ENCODE results near the gene CPNE5.

DNA sequence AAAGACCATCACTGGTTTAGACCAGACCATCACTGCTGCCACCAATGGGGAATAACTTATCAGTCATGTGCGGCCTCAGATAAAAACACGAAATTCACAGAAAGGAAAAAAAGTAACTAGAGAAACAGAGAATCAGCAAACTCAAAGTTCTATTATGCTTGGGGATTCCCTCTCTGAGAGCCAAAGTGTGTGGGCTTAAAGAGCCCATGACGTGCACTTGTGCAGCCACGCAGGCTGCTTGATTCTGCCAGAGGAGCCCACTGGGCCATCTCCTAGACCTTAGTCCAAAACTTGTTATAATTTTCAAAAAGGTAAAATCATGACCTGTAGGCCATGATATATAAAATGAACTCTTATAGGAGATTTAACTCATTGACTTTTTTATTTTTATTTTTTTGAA is 126.4 kb downstream of the CPNE5 start:
- TF ChIP-seq, protein P1, sequence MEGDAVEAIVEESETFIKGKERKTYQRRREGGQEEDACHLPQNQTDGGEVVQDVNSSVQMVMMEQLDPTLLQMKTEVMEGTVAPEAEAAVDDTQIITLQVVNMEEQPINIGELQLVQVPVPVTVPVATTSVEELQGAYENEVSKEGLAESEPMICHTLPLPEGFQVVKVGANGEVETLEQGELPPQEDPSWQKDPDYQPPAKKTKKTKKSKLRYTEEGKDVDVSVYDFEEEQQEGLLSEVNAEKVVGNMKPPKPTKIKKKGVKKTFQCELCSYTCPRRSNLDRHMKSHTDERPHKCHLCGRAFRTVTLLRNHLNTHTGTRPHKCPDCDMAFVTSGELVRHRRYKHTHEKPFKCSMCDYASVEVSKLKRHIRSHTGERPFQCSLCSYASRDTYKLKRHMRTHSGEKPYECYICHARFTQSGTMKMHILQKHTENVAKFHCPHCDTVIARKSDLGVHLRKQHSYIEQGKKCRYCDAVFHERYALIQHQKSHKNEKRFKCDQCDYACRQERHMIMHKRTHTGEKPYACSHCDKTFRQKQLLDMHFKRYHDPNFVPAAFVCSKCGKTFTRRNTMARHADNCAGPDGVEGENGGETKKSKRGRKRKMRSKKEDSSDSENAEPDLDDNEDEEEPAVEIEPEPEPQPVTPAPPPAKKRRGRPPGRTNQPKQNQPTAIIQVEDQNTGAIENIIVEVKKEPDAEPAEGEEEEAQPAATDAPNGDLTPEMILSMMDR (IDR thresholded peaks at IDR 0.05), result no peak
- no peak for TF ChIP-seq POLR2A (IDR thresholded peaks at IDR 0.05)

Measured in vagina (tissue), 2 donors.